ENCODE results near the gene RGS8. TPM values are rescaled to one million over a fixed set of nuclear protein-coding genes. Genes with fewer than 3 reads are reported as not detected.

RGS8 gene
- polyA plus RNA-seq, 2 of the 4 experiments (the other 2 are of a cell fraction) = not detected

DNA sequence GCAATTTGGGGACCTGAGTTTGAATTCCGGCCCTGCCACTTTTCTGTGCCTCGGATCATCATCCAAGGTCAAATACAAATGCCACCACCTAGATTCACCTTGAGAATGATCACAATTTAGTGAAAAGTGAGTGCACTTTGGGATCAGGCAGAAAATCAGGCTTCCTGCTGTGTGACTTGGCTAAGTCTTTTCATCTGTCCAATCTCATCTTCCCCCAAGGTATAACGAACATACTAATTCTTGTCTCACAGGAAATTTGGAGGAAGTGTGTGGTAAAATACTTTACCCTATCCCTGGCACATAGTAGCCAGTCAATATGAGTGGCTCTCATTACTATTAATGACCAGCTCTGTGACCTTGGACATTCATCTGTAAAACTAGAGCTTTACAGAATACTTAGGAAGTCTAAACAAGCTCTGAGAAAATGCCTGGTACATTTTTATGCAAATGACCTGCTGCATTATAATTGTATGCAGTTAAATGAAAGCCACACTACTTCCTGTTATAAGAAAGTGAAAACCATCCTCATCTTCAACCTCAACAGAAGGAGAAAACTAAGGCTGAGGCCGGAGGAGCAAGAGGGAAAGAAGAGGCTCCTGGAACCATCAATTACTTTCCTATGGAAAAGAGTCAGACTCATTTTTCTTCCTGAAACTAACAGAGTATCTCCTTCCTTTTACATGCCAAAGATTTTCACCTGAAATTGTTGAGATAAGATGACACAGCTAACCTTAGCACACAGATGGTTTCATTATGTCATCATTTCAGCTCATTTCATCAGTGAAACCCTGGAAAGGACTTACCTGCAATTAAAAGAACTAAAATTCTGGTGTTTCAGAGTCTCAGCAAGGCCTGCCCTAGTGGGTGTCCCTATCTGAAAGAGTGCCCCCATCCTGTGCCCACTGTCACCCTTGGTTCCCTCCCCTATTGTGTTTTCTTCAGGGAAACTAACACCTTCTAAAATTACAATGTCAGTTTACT, 32.6 kb upstream of the RGS8 start:
- no peak overlapping the region for H3K4me3 ChIP-seq
- FAIRE-seq = no peak
- TF ChIP-seq KDM1A (IDR thresholded peaks at IDR 0.05; ENCODE audit: low read depth) (no peak), GATA3 (IDR thresholded peaks at IDR 0.05; ENCODE audit: borderline replicate concordance) (no peak), MAFK (IDR thresholded peaks at IDR 0.05; ENCODE audit: partially characterized antibody) (no peak), TFCP2L1 (CRISPR knock-in tag; IDR thresholded peaks at IDR 0.05) (no peak), CEBPB (IDR thresholded peaks at IDR 0.05) (no peak), CHD2 (IDR thresholded peaks at IDR 0.05; ENCODE audit: low read length, partially characterized antibody) (no peak), KDM5A (IDR thresholded peaks at IDR 0.05) (no peak), ZC3H11A (IDR thresholded peaks at IDR 0.05) (no peak), REST (IDR thresholded peaks at IDR 0.05) (no peak), ZFP36 (IDR thresholded peaks at IDR 0.05; ENCODE audit: borderline replicate concordance, partially characterized antibody) (no peak), TP53 (CRISPR knock-in tag; IDR thresholded peaks at IDR 0.05) (no peak), ZNF302 (CRISPR knock-in tag; IDR thresholded peaks at IDR 0.05) (no peak), MAZ (IDR thresholded peaks at IDR 0.05; ENCODE audit: borderline replicate concordance, low read depth, low read length) (no peak)
- TF ChIP-seq, protein P1, sequence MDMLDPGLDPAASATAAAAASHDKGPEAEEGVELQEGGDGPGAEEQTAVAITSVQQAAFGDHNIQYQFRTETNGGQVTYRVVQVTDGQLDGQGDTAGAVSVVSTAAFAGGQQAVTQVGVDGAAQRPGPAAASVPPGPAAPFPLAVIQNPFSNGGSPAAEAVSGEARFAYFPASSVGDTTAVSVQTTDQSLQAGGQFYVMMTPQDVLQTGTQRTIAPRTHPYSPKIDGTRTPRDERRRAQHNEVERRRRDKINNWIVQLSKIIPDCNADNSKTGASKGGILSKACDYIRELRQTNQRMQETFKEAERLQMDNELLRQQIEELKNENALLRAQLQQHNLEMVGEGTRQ (IDR thresholded peaks at IDR 0.05) = no peak
- no peak overlapping the region for H3K4me2 ChIP-seq
- H3K9me3 ChIP-seq = no peaks in the 10 kb centered on the region
- DNase-seq (ENCODE audit: low read depth in 1 of 2, low spot score in 1 of 2) = no peak
- H3K27ac ChIP-seq = no peak overlapping the region
- POLR2A ChIA-PET = no interaction called here
- CTCF ChIA-PET = interaction anchor here (1.3 to 1.5 kb wide), 3 partner anchors 11 to 116 kb away, joined by 3 to 4 read pairs (median 3); no protein-coding TSS in a partner anchor
- H3K4me1 ChIP-seq = no peaks in the 10 kb centered on the region
- no peak for ATAC-seq
- WGBS (ENCODE audit: missing lambda C conversion rate) = 64% methylated on average over 4 of the region's 4 CpGs

- H3K4me3 ChIP-seq = no peak overlapping the region
- FAIRE-seq (no peak), ATAC-seq (no peak), DNase-seq (ENCODE audit: low read depth in 1 of 2, low spot score in 1 of 2) (no peak)
- WGBS (ENCODE audit: missing lambda C conversion rate) = 41% methylated on average over 2 of the region's 2 CpGs
- ChIA-PET CTCF (no interaction called here), POLR2A (no interaction called here)
- H3K4me2 ChIP-seq = no peak overlapping the region
- H3K4me1 ChIP-seq = no peaks in the 10 kb centered on the region
- TF ChIP-seq E2F6 (IDR thresholded peaks at IDR 0.05; ENCODE audit: borderline replicate concordance, low read depth) = no peak
- no peak for TF ChIP-seq NPAS2 (CRISPR knock-in tag; IDR thresholded peaks at IDR 0.05; ENCODE audit: borderline replicate concordance)
- no peak for TF ChIP-seq ZC3H11A (IDR thresholded peaks at IDR 0.05)
- TF ChIP-seq POLR2A (IDR thresholded peaks at IDR 0.05; ENCODE audit: low read length) = no peak
- no peak for TF ChIP-seq FOSB (CRISPR knock-in tag; IDR thresholded peaks at IDR 0.05)
- TF ChIP-seq CBX2 (IDR thresholded peaks at IDR 0.05; ENCODE audit: borderline replicate concordance, low read depth) = no peak
- TF ChIP-seq RCOR1 (IDR thresholded peaks at IDR 0.05; ENCODE audit: low read depth, low read length) = no peak
- TF ChIP-seq TFCP2L1 (CRISPR knock-in tag; IDR thresholded peaks at IDR 0.05) = no peak
- no peak for TF ChIP-seq REST (IDR thresholded peaks at IDR 0.05)
- TF ChIP-seq CTCF (IDR thresholded peaks at IDR 0.05) = no peak
- no peak for TF ChIP-seq MAX (IDR thresholded peaks at IDR 0.05)
- no peak overlapping the region for H3K27ac ChIP-seq
- H3K9me3 ChIP-seq = no peaks in the 10 kb centered on the region
These were observed 31.1 kb upstream of the RGS8 start for GRCh38 chr1:182715531-182715930.
